ENCODE data around the gene SERGEF.
"Not testable (repeated sequence)": the region's sequence is repeated elsewhere in the genome, so short reads cannot be mapped to it uniquely, and the experiment has no call there.

The SERGEF gene

DNA sequence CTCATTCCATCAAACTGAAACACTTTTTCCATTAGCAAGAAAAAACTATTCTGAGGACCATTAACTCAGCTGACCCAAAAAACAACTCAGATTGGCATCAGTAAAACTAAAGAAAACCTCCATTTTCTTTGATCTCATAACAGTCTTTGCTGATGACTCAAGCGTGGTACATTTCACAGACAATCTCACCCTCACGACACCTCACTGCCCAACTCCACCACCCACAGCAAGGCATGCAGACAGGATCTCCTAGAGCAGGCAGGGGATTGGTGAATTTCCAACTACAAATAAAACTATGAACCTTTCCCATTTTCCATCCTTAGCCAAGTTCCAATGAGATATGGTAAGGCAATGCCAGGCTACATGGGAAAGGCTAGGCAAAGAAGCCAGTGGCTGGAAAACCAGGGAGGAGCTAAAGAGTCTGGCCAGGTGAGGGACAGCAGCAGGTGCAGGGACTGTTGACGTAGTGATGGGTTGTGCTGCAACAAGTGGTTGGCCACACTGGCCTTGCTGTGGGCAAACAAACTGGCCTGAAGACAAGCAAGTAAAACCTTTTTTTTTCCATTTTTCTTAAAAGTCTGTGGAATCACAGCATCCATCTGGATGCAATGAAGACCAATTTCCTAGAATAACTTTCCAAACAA lies 97.2 kb downstream of the SERGEF start:
- Mint-ChIP-seq H3K4me3 (no peak overlapping the region), H3K9me3 (no peaks in the 10 kb centered on the region), H3K27me3 (no peaks in the 10 kb centered on the region), H3K4me1 (no peaks in the 10 kb centered on the region), H3K27ac (no peak overlapping the region)
- DNase-seq (peak in 1 of 2 donors; percentile 10), ATAC-seq (peak; percentile 73)

DNA sequence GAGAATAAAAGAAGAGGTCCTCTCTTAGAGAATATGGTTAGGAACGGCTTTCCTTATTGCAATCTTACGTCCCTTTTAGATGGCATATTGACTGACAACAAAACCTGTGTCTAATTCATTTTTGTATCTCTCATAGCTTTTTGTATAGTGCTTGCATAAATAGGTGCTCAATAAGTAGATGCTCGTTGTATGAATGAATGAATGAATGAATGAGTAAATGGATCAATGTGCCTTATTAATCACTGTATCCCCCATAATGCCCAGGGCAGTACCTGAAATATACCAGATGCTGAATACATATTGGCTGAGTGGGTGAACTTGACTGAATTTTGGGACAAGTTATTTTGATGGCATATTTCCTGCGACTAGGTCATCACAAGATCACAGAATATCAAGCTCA lies 97.9 kb downstream of the SERGEF start:
- no peak overlapping the region for H3K4me3 Mint-ChIP-seq
- no peaks in the 10 kb centered on the region for H3K4me1 Mint-ChIP-seq
- H3K27me3 Mint-ChIP-seq = no peaks in the 10 kb centered on the region
- ATAC-seq (no peak), DNase-seq (no peak)
- no peaks in the 10 kb centered on the region for H3K9me3 Mint-ChIP-seq
- H3K27ac Mint-ChIP-seq = no peak overlapping the region

DNA sequence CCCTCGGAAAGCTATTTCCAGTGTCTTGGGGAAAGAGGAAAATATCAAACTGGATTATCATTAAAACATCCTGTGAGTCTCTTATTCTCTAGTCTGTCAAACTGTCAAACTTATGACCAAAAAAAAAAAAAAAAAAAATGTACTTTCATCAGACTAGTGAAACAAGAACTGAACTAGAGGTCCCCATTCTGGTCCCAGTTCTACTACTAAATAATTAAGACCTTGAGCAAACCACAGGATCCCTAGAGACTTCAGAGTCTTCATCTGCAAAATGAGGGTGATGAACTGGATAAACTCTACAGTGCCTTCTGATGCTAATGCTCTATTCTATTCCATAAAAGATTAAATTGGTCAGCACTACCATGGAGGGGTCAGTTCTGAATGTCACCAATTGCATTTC lies 105.8 kb downstream of the SERGEF start:
- Mint-ChIP-seq H3K9me3 (no peaks in the 10 kb centered on the region), H3K27me3 (no peaks in the 10 kb centered on the region), H3K27ac (no peak overlapping the region), H3K4me1 (no peaks in the 10 kb centered on the region), H3K4me3 (no peak overlapping the region)
- ATAC-seq = no peak
- no peak for DNase-seq

DNA sequence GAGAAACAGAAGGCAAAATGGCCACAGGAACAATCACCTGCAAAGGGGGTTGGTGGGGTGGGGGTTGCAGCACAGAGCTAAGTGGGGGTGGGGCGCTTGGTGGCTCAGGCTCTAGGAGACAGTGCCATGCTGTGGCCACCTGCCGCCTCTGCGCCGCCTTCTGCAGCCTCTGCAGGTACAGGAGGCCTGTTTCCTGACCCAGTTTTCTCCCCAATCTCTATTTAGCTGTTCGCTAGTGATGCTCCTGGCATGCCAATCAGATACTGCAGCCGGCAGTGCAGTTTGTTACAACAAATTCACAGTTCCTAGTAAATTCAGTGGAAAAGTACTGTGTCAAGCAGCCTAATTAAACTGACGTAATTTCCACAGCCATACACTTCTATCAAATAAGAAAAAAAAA lies 106.4 kb downstream of the SERGEF start:
- no peak overlapping the region for H3K4me3 Mint-ChIP-seq
- no peaks in the 10 kb centered on the region for H3K9me3 Mint-ChIP-seq
- no peaks in the 10 kb centered on the region for H3K4me1 Mint-ChIP-seq
- no peaks in the 10 kb centered on the region for H3K27me3 Mint-ChIP-seq
- ATAC-seq (peak; percentile 43), DNase-seq (no peak)
- no peak overlapping the region for H3K27ac Mint-ChIP-seq

DNA sequence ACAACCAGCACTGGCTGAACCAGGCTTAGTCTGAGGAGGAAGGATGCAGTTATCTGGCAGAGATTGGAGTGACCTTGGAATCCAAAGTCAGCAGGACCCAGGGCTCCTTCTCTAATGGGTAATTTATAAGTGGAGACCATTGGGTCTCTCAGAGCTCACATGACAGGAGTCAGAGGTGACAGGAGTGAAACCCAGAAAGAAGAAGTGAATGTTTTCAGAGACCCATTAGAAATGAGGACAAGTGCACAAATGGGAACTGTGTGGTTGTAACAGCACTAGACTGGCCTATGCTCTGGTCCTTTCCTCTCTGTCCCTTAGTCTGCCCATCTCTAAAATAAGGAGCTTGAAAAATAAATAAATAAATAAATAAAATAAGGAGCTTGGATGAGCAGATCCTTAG lies 107.4 kb downstream of the SERGEF start:
- H3K27me3 Mint-ChIP-seq = no peaks in the 10 kb centered on the region
- no peak for ATAC-seq
- DNase-seq = no peak
- no peaks in the 10 kb centered on the region for H3K9me3 Mint-ChIP-seq
- H3K4me1 Mint-ChIP-seq = no peaks in the 10 kb centered on the region
- H3K27ac Mint-ChIP-seq = no peak overlapping the region
- no peak overlapping the region for H3K4me3 Mint-ChIP-seq

DNA sequence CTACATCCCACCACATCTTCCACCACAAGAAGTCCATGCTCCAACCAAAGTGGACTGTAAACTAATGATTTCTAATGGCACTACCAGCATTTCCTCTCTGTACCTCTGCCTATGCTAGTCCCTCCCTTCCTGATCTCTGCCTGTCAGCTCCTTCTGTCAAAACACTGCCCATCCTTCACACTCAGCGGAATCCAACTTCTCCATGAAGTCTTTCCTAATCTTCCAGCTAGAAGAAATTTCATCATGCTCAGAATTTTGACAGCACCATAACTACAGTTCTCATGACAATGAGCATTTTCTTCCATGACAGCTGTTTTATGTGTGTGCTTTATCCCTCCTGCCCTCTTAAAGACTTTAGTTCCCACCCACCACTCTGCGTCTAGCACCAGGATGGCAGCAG lies 111.4 kb downstream of the SERGEF start:
- Mint-ChIP-seq H3K4me3 (no peak overlapping the region), H3K9me3 (no peaks in the 10 kb centered on the region), H3K27ac (peak overlapping the region in 1 of 2 donors; percentile 2), H3K27me3 (no peaks in the 10 kb centered on the region), H3K4me1 (no peaks in the 10 kb centered on the region)
- no peak for DNase-seq
- ATAC-seq = no peak

DNA sequence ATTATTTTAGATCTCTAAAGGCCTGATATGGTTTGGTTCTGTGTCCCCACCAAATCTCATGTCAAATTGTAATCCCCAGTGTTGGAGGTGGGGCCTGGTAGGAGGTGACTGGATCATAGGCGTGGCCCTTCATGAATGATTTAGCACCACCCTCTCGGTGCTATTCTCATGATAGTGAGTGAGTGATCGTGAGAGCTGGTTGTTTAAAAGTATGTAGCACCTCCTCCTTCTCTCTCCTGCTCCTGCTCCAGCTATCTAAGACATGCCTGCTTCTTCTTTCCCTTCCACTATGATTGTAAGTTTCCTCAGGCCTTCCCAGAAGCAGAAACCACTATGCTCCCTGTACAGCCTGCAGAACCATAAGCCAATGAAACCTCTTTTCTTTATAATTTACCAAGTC lies 114.1 kb downstream of the SERGEF start:
- no peak for DNase-seq
- no peak overlapping the region for H3K27ac Mint-ChIP-seq

DNA sequence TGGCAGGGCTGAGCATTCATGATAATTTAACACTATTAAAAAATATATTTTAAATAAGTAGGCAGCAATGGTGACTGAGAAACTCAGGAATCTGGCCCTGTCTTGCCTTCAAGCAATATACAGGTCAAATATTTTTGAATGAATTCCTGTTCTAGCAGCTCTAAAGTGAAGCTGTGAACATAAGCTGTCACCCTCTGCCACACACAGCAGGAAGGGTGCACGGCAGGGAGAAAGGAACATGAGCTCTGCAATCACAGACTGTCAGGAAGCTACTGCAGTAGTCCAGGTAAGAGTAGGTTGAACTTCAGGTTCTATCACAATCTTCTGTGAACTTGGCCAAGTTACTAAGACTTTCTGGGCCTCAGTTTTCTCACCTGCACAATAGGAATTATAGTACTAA lies 114.8 kb downstream of the SERGEF start:
- DNase-seq (no peak), ATAC-seq (no peak)
- Mint-ChIP-seq H3K4me1 (no peaks in the 10 kb centered on the region), H3K27ac (no peak overlapping the region), H3K4me3 (no peak overlapping the region), H3K9me3 (no peaks in the 10 kb centered on the region), H3K27me3 (no peaks in the 10 kb centered on the region)

More for the DNA sequence above, 114.1 kb downstream of the SERGEF start:
- no peaks in the 10 kb centered on the region for H3K4me1 Mint-ChIP-seq
- no peaks in the 10 kb centered on the region for H3K27me3 Mint-ChIP-seq
- H3K9me3 Mint-ChIP-seq = no peaks in the 10 kb centered on the region
- H3K4me3 Mint-ChIP-seq = no peak overlapping the region
- no peak for ATAC-seq

DNA sequence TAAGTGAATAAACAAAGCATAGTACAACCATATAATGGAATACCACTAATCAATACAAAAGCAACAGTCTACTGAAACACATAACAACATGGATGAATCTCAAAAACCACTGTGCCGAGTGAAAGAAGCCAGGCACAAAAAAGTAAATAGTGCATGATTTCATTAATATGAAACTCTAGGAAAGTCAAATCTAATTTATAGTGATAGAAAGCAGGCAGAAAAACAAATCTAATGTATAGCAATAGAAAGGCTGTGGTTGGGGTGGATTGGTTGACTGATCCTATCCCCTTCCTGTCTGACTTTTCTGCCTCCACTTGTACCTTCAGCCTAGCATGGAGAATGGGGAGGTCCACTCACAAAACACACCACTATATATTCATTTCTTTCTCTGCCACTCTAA lies 115.4 kb downstream of the SERGEF start:
- no peak for ATAC-seq

DNA sequence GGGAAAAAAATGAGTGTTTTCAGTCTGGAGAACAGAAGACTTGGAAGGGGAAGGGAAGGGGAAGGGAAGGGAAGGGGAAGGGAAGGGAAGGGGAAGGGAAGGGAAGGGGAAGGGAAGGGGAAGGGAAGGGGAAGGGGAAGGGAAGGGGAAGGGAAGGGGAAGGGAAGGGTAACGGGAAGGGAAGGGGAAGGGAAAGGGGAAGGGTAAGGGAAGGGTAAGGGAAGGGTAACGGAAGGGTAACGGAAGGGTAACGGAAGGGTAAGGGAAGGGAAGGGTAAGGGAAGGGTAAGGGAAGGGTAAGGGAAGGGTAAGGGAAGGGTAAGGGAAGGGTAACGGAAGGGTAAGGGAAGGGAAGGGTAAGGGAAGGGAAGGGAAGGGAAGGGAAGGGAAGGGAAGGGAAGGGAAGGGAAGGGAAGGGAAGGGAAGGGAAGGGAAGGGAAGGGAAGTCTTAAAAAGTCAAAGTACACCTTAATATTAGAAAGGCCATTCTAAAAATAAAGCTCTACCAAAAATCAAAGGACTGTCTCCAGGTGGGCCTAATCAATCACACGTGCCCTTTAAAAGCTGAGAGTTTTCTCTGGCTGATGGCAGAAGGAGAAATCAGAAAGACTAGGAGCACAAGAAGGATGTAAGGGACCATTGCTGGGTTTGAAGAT lies 116.2 kb downstream of the SERGEF start:
- not testable (repeated sequence) for H3K4me1 Mint-ChIP-seq, H3K4me3 Mint-ChIP-seq, ATAC-seq, DNase-seq, H3K27ac Mint-ChIP-seq, H3K27me3 Mint-ChIP-seq, H3K9me3 Mint-ChIP-seq

More for the DNA sequence above, 115.4 kb downstream of the SERGEF start:
- no peak for DNase-seq
- Mint-ChIP-seq H3K27ac (no peak overlapping the region), H3K4me3 (no peak overlapping the region), H3K9me3 (no peaks in the 10 kb centered on the region), H3K4me1 (no peaks in the 10 kb centered on the region), H3K27me3 (no peaks in the 10 kb centered on the region)

DNA sequence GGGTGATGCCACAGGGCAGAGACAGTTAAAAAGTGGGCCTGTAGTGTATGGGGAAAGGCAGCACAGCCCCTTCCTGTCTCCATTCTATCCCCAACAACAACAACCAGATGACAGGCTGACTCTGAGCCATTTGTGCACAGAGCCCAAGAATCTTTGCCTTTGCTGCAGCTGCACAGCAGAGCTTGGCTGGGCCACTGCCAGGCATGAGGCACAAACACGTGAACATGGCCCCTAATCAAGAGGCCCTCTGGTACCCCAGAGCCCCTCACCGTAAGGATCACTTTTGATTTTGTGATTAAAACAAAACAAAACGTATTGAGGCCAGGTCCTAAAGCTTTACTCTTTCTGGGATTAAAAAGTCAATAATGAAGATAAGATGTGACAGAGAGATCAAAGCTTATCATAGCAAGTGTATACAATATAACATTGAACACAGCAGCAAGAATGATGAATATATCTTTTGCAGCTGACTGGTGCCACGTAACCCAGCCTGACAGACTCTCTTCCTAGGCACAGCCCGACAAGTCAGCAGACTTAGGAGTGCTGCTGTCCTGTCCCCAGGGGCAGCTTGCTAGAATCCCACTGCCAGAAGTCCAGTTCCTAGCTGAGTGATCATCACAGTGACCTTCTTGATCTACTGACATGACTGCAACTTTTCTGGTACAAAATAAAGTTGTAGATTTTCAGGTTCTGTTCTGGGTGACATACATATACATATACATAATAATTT lies 117.8 kb downstream of the SERGEF start:
- Mint-ChIP-seq H3K4me3 (no peak overlapping the region), H3K4me1 (no peaks in the 10 kb centered on the region), H3K27me3 (no peaks in the 10 kb centered on the region), H3K27ac (no peak overlapping the region), H3K9me3 (no peaks in the 10 kb centered on the region)
- ATAC-seq = no peak
- DNase-seq = no peak

DNA sequence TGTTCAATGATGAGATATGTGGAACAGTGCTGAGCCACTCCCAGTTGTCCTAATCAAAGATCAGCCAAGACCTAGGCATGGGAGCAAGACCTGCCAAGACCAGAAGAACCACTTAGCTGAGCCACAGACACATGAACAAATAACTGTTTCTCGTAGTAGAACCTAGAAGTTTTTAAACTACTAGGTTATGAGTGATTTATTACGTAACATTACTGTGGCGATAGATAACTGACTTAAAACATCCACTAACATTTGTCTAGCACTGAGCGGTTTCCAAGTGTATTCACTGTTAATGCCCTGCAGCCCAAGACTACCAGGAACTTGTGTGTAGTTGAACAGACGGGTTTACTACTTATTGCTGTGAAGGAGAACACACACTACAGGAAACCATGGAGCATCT lies 120.4 kb downstream of the SERGEF start:
- ATAC-seq = no peak

DNA sequence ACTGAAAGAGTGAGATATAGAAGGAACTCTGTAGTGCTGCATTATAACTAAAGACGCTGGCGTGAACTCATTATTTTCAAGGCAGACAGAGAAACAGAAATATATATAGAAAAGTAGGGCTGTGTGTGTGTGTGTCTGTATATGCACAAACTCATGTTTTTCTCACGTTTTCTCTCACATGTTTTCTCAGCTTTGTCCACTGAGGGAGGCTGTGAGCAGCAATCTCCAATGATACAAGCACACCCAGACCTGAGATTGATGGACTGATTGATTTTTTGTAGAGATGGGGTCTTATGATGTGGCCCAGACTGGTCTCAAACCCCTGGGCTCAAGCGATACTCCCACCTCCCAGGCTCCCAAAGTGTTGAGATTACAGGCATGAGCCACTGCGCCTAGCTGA lies 122.5 kb downstream of the SERGEF start:
- H3K27ac Mint-ChIP-seq = peak overlapping the region in 1 of 2 donors; percentile 19
- ATAC-seq (no peak), DNase-seq (no peak)
- H3K27me3 Mint-ChIP-seq = no peaks in the 10 kb centered on the region
- no peaks in the 10 kb centered on the region for H3K4me1 Mint-ChIP-seq
- H3K4me3 Mint-ChIP-seq = no peak overlapping the region
- no peaks in the 10 kb centered on the region for H3K9me3 Mint-ChIP-seq

More for the DNA sequence above, 120.4 kb downstream of the SERGEF start:
- no peaks in the 10 kb centered on the region for H3K4me1 Mint-ChIP-seq
- H3K9me3 Mint-ChIP-seq = no peaks in the 10 kb centered on the region
- H3K27me3 Mint-ChIP-seq = no peaks in the 10 kb centered on the region
- no peak overlapping the region for H3K27ac Mint-ChIP-seq
- DNase-seq = no peak
- no peak overlapping the region for H3K4me3 Mint-ChIP-seq

DNA sequence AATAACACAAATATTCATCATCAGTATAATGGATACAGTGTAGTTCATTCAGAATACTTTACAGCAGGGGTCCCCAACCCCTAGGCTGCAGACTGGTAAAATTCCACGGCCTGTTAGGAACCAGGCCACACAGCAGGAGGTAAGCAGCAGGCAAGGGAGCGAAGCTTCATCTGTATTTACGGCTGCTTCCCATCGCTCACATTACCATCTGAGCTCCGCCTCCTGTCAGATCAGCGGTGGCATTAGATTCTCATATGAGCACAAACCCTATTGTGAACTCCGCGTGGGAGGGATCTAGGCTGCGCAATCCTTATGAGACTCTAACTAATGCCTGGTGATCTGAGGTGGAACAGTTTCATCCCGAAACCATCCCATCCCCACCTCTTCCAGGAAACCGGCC lies 125.1 kb downstream of the SERGEF start:
- DNase-seq (no peak), ATAC-seq (no peak)
- Mint-ChIP-seq H3K9me3 (no peaks in the 10 kb centered on the region), H3K4me3 (no peak overlapping the region), H3K4me1 (no peaks in the 10 kb centered on the region), H3K27ac (no peak overlapping the region), H3K27me3 (no peaks in the 10 kb centered on the region)

DNA sequence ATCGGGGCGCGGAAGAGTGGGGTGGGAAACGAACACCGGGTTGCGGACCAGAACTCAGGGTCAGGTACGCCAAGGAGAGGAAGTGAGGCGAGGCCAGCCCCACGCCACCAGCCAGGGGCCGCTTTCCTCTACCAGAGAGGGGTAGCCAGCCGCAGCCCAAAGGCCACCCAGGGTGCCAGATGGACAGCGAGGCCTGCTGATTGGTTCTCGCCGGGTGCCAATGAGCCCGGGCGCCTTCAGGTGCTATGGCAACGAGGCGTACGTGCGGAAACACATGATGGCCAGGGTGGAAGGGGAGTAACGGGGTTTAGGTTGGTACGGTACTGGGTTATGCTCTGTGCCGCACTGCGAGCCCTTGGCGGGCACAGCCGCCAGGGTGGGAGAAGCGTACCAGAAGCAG lies 128.9 kb downstream of the SERGEF start:
- ATAC-seq = no peak
- Mint-ChIP-seq H3K27me3 (no peaks in the 10 kb centered on the region), H3K27ac (peak overlapping the region in 1 of 2 donors; percentile 20), H3K4me3 (no peak overlapping the region), H3K9me3 (no peaks in the 10 kb centered on the region), H3K4me1 (no peaks in the 10 kb centered on the region)
- no peak for DNase-seq

DNA sequence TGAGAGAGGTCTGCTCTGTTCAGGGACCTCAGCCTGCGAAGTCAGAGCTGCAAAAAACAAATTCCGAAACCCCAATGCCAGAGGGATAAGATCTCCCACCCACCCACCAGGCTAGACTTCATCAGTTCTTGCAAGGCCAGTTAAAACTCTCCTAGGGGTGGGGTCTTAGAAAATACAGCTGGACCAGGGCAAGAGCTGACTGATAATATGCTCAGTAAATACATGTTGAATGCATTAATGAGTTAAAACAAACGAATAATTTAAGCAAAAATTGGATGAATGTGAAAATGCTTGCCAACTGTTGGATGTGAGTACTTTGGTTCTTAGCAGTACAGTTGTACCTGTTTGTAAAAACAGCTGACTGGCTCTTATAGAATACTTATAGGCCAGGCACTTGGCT lies 129.8 kb downstream of the SERGEF start:
- Mint-ChIP-seq H3K9me3 (no peaks in the 10 kb centered on the region), H3K4me1 (no peaks in the 10 kb centered on the region), H3K27ac (no peak overlapping the region), H3K27me3 (no peaks in the 10 kb centered on the region), H3K4me3 (no peak overlapping the region)
- DNase-seq (no peak), ATAC-seq (no peak)

All from stimulated activated naive CD8-positive, alpha-beta T cell treated with anti-CD3 and anti-CD28 coated beads, Interleukin-15, amount 100 ng/mL, for 72 hours (primary cell).